Measurements from ENCODE around the gene SDHAF4. TPM values are rescaled to one million over a fixed set of nuclear protein-coding genes. Genes with fewer than 3 reads are reported as not detected.
"Not testable (repeated sequence)": the region's sequence is repeated elsewhere in the genome, so short reads cannot be mapped to it uniquely, and the experiment has no call there.

Gene SDHAF4
- total RNA-seq, 2 donors from 2014 or later = 9.6 to 12.0 TPM

- no peak for TF ChIP-seq CTCF (IDR thresholded peaks at IDR 0.05)
- H3K4me3 ChIP-seq = no peak overlapping the region
- H3K36me3 ChIP-seq = no peaks in the 10 kb centered on the region
- intact Hi-C loops (cut with DNase I) = no loop called here
- H3K27me3 ChIP-seq = no peaks in the 10 kb centered on the region
- H3K4me1 ChIP-seq = no peaks in the 10 kb centered on the region
- no peak for DNase-seq
- no peaks in the 10 kb centered on the region for H3K9me3 ChIP-seq
- H3K27ac ChIP-seq = no peak overlapping the region
- no peak overlapping the region for H3K9ac ChIP-seq (ENCODE audit: low read depth in 2 of 2, low read length in 2 of 2)
These were observed 8.7 kb upstream of the SDHAF4 start for GRCh38 chr6:70557998-70558397.

- H3K36me3 ChIP-seq; H3K27ac ChIP-seq; H3K4me3 ChIP-seq; H3K4me1 ChIP-seq; intact Hi-C loops (cut with DNase I); H3K27me3 ChIP-seq; H3K9ac ChIP-seq (ENCODE audit: low read depth in 2 of 2, low read length in 2 of 2); H3K9me3 ChIP-seq; DNase-seq: not testable (repeated sequence)
These were observed 4.3 kb upstream of the SDHAF4 start for GRCh38 chr6:70562401-70562800.

GRCh38 chr6:70563530-70563929, 3.2 kb upstream of the SDHAF4 start:
- no peak for TF ChIP-seq CTCF (IDR thresholded peaks at IDR 0.05)
- Histone ChIP-seq H3K9ac (ENCODE audit: low read depth in 2 of 2, low read length in 2 of 2) (no peak overlapping the region), H3K4me3 (no peak overlapping the region), H3K36me3 (no peaks in the 10 kb centered on the region), H3K27me3 (no peaks in the 10 kb centered on the region), H3K4me1 (no peaks in the 10 kb centered on the region), H3K27ac (no peak overlapping the region), H3K9me3 (no peaks in the 10 kb centered on the region)
- no peak for DNase-seq
- intact Hi-C loops (cut with DNase I) = no loop called here

GRCh38 chr6:70574643-70575042, 7.9 kb downstream of the SDHAF4 start:
- no peaks in the 10 kb centered on the region for H3K36me3 ChIP-seq
- intact Hi-C loops (cut with DNase I) = no loop called here
- H3K9ac ChIP-seq (ENCODE audit: low read depth in 2 of 2, low read length in 2 of 2) = no peak overlapping the region
- DNase-seq = no peak
- no peak for TF ChIP-seq CTCF (IDR thresholded peaks at IDR 0.05)
- H3K27ac ChIP-seq = no peak overlapping the region
- no peaks in the 10 kb centered on the region for H3K4me1 ChIP-seq
- H3K4me3 ChIP-seq = no peak overlapping the region
- no peaks in the 10 kb centered on the region for H3K9me3 ChIP-seq
- no peaks in the 10 kb centered on the region for H3K27me3 ChIP-seq

GRCh38 chr6:70575899-70576495, 9.3 kb downstream of the SDHAF4 start:
- DNase-seq = no peak
- H3K9me3 ChIP-seq = no peaks in the 10 kb centered on the region
- no peaks in the 10 kb centered on the region for H3K27me3 ChIP-seq
- TF ChIP-seq CTCF (IDR thresholded peaks at IDR 0.05) = no peak
- no peak overlapping the region for H3K9ac ChIP-seq (ENCODE audit: low read depth in 2 of 2, low read length in 2 of 2)
- intact Hi-C loops (cut with DNase I) = no loop called here
- no peaks in the 10 kb centered on the region for H3K4me1 ChIP-seq
- H3K36me3 ChIP-seq = no peaks in the 10 kb centered on the region
- H3K4me3 ChIP-seq = no peak overlapping the region
- H3K27ac ChIP-seq = no peak overlapping the region

GRCh38 chr6:70586114-70586513, 19.4 kb downstream of the SDHAF4 start:
- Histone ChIP-seq H3K4me1 (no peaks in the 10 kb centered on the region), H3K27ac (no peak overlapping the region), H3K4me3 (no peak overlapping the region), H3K9ac (ENCODE audit: low read depth in 2 of 2, low read length in 2 of 2) (no peak overlapping the region), H3K27me3 (no peaks in the 10 kb centered on the region), H3K9me3 (no peaks in the 10 kb centered on the region), H3K36me3 (no peaks in the 10 kb centered on the region)
- no peak for TF ChIP-seq CTCF (IDR thresholded peaks at IDR 0.05)
- intact Hi-C loops (cut with DNase I) = no loop called here
- no peak for DNase-seq
